Activated CD4-positive, alpha-beta T cell treated with anti-CD3 and anti-CD28 coated beads, Interleukin-2, amount 50 U/mL, for 16 hours (primary cell): Measurements from ENCODE around the gene FRG1.
"Not testable (repeated sequence)": the region's sequence is repeated elsewhere in the genome, so short reads cannot be mapped to it uniquely, and the experiment has no call there.

Experiments used
- DNase-seq: peaks from one replicate; pipeline ENCODE4 v3.0.0-alpha.2; 2020

Gene FRG1

DNA sequence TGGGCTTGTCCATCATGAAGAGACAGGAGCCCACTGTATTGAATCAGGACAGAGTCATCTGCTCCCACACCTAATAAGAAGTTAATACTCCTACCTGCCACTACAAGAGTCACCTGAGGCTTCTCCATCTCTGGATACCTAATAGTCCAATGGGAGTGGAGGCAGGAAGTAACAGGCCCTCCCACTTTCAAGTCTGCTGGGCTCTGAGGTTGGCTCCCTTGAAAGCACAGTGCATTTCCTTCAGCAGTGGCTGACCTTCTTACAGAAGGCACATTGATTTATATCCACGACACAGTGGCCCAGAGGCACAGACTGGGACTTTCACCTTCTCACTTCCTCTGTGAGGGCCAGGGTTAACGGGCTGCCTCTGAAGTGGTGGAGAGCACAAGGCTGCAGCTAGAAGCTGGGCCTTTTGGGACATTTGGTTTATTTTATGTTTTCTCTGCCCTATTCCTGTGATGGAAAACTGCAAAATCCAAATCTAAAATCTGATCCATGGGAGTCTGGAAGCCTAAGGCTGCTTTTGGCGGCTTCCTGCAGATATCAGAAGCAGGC is 48.3 kb downstream of the FRG1 start:
- no peak for DNase-seq

DNA sequence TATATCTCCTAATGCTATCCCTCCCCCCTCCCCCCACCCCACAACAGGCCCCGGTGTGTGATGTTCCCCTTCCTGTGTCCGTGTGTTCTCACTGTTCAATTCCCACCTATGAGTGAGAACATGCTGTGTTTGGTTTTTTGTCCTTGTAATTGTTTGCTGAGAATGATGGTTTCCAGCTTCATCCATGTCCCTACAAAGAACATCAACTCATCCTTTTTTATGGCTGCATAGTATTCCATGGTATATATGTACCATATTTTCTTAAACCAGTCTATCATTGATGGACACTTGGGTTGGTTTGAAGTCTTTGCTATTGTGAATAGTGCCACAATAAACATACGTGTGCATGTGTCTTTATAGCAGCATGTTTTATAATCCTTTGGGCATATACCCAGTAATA is 49.3 kb downstream of the FRG1 start:
- not testable (repeated sequence) for DNase-seq
